H1 (cell line): ENCODE results near the gene PRR29. TPM values are rescaled to one million over a fixed set of nuclear protein-coding genes. Genes with fewer than 3 reads are reported as not detected.
A peak's percentile ranks its signal among the peaks of the same experiment; 100 is the strongest.

Source experiments
- CTCF ChIA-PET: fragments of 300-600 bp; sonication (Branson Sonifier 250); formaldehyde crosslinking; loops from one replicate; lab custom pipeline; 2021; ENCODE audit not compliant: partially characterized antibody; lab: Charles Lee
- POLR2A ChIA-PET: fragments of 300-600 bp; sonication (Branson Sonifier 250); formaldehyde crosslinking; loops from one replicate; lab custom pipeline; 2021; ENCODE audit warnings: inconsistent platforms; ENCODE audit not compliant: partially characterized antibody; lab: Charles Lee
- DNase-seq, 2 experiments: peaks; one replicate each; pipeline versions ENCODE4 v3.0.0 to v3.0.0-alpha.2; 2010 to 2022; ENCODE audit warnings: low spot score in 2 of 2, low read depth in 1 of 2, mixed read lengths in 1 of 2
- FAIRE-seq: peaks from 2 replicates; lab custom pipeline; 2011; peaks lifted over from hg19 to GRCh38; lab: Jason Lieb, UNC
- H2AFZ ChIP-seq: 2 replicates; pipeline ENCODE4 v1.8.1; 2012; ENCODE audit warnings: low read length, inconsistent platforms
- H2AK5ac ChIP-seq: 2 replicates; pipeline ENCODE4 v1.6.1; 2013; ENCODE audit warnings: low read depth, low read length
- H2BK120ac ChIP-seq: replicated peaks from 2 replicates; pipeline ENCODE3; 2013; ENCODE audit warnings: low read depth, low read length, inconsistent platforms
- H2BK12ac ChIP-seq: 2 replicates; pipeline ENCODE4 v1.6.1; 2013; ENCODE audit warnings: low read depth, low read length
- H2BK15ac ChIP-seq: 2 replicates; pipeline ENCODE4 v1.6.1; 2013; ENCODE audit warnings: low read length
- H2BK20ac ChIP-seq: 2 replicates; pipeline ENCODE4 v1.6.1; 2013; ENCODE audit warnings: low read length
- H2BK5ac ChIP-seq: 2 replicates; pipeline ENCODE4 v1.6.1; 2013; ENCODE audit warnings: low read depth, low read length
- H3K14ac ChIP-seq: 2 replicates; pipeline ENCODE4 v1.6.1; 2013; ENCODE audit warnings: inconsistent platforms; ENCODE audit not compliant: insufficient read length
- H3K18ac ChIP-seq: 2 replicates; pipeline ENCODE4 v1.6.1; 2013; ENCODE audit warnings: low read length; ENCODE audit errors: extremely low read depth
- H3K23ac ChIP-seq: 2 replicates; pipeline ENCODE4 v1.6.1; 2013; ENCODE audit warnings: inconsistent platforms; ENCODE audit not compliant: insufficient read length
- H3K23me2 ChIP-seq: 2 replicates; pipeline ENCODE4 v1.6.1; 2013; ENCODE audit warnings: low read depth, low read length
- H3K27ac ChIP-seq: 2 replicates; pipeline ENCODE4 v1.6.1; 2011; ENCODE audit warnings: low read depth, low read length, inconsistent platforms
- H3K27me3 ChIP-seq, 4 experiments: replicated peaks in 1 of 4; 1 replicate in 1 of 4; 2 replicates in 3 of 4; pipeline versions ENCODE4 v1.6.1 to v1.8.1; 2011 to 2013; ENCODE audit warnings: low read length in 3 of 4, mild to moderate bottlenecking in 3 of 4, inconsistent platforms in 2 of 4, mixed read lengths in 2 of 4, moderate library complexity in 1 of 4; ENCODE audit not compliant: control insufficient read depth in 3 of 4, insufficient read depth in 3 of 4; ENCODE audit errors: extremely low read depth in 1 of 4
- H3K36me3 ChIP-seq, 4 experiments: 2 replicates each; pipeline versions ENCODE4 v1.6.1 to v1.8.1; 2011 to 2013; ENCODE audit warnings: mild to moderate bottlenecking in 4 of 4, low read length in 3 of 4, moderate library complexity in 2 of 4, control low read depth in 1 of 4, inconsistent platforms in 1 of 4; ENCODE audit not compliant: insufficient read depth in 4 of 4, control insufficient read depth in 2 of 4
- H3K4ac ChIP-seq: replicated peaks from 2 replicates; pipeline ENCODE3; 2013; ENCODE audit warnings: low read length, low read depth, mixed read lengths, inconsistent platforms; ENCODE audit not compliant: insufficient read length
- H3K4me1 ChIP-seq, 4 experiments: replicated peaks in 1 of 4; 1 replicate in 1 of 4; 2 replicates in 3 of 4; pipeline versions ENCODE4 v1.6.1 to v1.8.1; 2011 to 2013; ENCODE audit warnings: low read length in 3 of 4, inconsistent platforms in 2 of 4, mixed read lengths in 1 of 4; ENCODE audit not compliant: insufficient read depth in 4 of 4, control insufficient read depth in 3 of 4
- H3K4me2 ChIP-seq, 2 experiments: 2 replicates each; pipeline versions ENCODE4 v1.6.1 to v1.8.1; 2011 to 2013; ENCODE audit warnings: low read depth in 2 of 2, low read length in 2 of 2, control low read depth in 1 of 2, inconsistent platforms in 1 of 2, mild to moderate bottlenecking in 1 of 2; ENCODE audit not compliant: insufficient read depth in 1 of 2
- H3K4me3 ChIP-seq, 4 experiments: fragments of 200-600, 300-600 bp in 1 of 4; sonication (generic), shearing (Covaris generic), sonication (Bioruptor Twin) in 1 of 4; 2 replicates each; pipeline versions ENCODE4 v1.5.1 to v1.8.1; 2011 to 2016; ENCODE audit warnings: low read length in 4 of 4, low read depth in 3 of 4, control low read depth in 2 of 4, inconsistent platforms in 2 of 4, mild to moderate bottlenecking in 2 of 4, mixed read lengths in 1 of 4, moderate library complexity in 1 of 4; ENCODE audit not compliant: insufficient read depth in 2 of 4; ENCODE audit errors: extremely low read depth in 1 of 4
- H3K56ac ChIP-seq: replicated peaks from 2 replicates; pipeline ENCODE3; 2013; ENCODE audit warnings: low read depth, mild to moderate bottlenecking, mixed read lengths, low read length, inconsistent platforms; ENCODE audit not compliant: insufficient read length
- H3K79me1 ChIP-seq: 2 replicates; pipeline ENCODE4 v1.6.1; 2013; ENCODE audit warnings: low read depth, low read length, control low read depth
- H3K79me2 ChIP-seq, 2 experiments: 2 replicates each; pipeline versions ENCODE4 v1.6.1 to v1.8.1; 2012 to 2013; ENCODE audit warnings: low read length in 2 of 2, mild to moderate bottlenecking in 2 of 2, inconsistent platforms in 1 of 2; ENCODE audit not compliant: insufficient read depth in 2 of 2, control insufficient read depth in 1 of 2
- H3K9ac ChIP-seq, 4 experiments: replicated peaks in 1 of 4; 1 replicate in 1 of 4; 2 replicates in 3 of 4; pipeline versions ENCODE4 v1.6.1 to v1.8.1; 2011 to 2013; ENCODE audit warnings: low read depth in 3 of 4, low read length in 3 of 4, control low read depth in 2 of 4, mild to moderate bottlenecking in 2 of 4, moderate library complexity in 2 of 4, inconsistent platforms in 1 of 4; ENCODE audit errors: extremely low read depth in 1 of 4
- H3K9me3 ChIP-seq, 2 experiments: 2 replicates each; pipeline versions ENCODE4 v1.6.1 to v1.8.1; 2012 to 2013; ENCODE audit warnings: mild to moderate bottlenecking in 2 of 2, moderate library complexity in 2 of 2, control low read depth in 1 of 2, inconsistent platforms in 1 of 2, low read depth in 1 of 2, low read length in 1 of 2, mixed read lengths in 1 of 2; ENCODE audit not compliant: insufficient read depth in 2 of 2
- H4K20me1 ChIP-seq, 2 experiments: replicated peaks in 1 of 2; 2 replicates each; pipeline versions ENCODE3 to v1.8.1; 2011 to 2013; ENCODE audit warnings: inconsistent platforms in 2 of 2, low read length in 2 of 2, mild to moderate bottlenecking in 1 of 2; ENCODE audit not compliant: insufficient read depth in 2 of 2, control insufficient read depth in 1 of 2
- H4K5ac ChIP-seq: 2 replicates; pipeline ENCODE4 v1.6.1; 2013; ENCODE audit warnings: low read length, low read depth, mixed read lengths, inconsistent platforms; ENCODE audit not compliant: insufficient read length
- H4K8ac ChIP-seq: 2 replicates; pipeline ENCODE4 v1.8.0; 2013; ENCODE audit warnings: mild to moderate bottlenecking, moderate library complexity, low read length, inconsistent platforms; ENCODE audit not compliant: insufficient read depth; ENCODE audit errors: extremely low read depth
- H4K91ac ChIP-seq: replicated peaks from 2 replicates; pipeline ENCODE3; 2013; ENCODE audit warnings: low read length, mixed read lengths, inconsistent platforms; ENCODE audit not compliant: insufficient read length
- ATF2 ChIP-seq: IDR thresholded peaks from 2 replicates; pipeline ENCODE4 v1.6.1; 2012; ENCODE audit warnings: low read length, inconsistent platforms
- EP300 ChIP-seq, 2 experiments: IDR thresholded peaks; 1 replicate in 1 of 2; 2 replicates in 1 of 2; pipeline ENCODE4 v1.6.1; 2011 to 2012; ENCODE audit warnings: low read depth in 2 of 2, low read length in 2 of 2, mild to moderate bottlenecking in 2 of 2, borderline replicate concordance in 1 of 2, inconsistent platforms in 1 of 2, moderate library complexity in 1 of 2
- HDAC2 ChIP-seq, 2 experiments: fragments of 300-600 bp in 1 of 2; sonication (generic) in 1 of 2; IDR thresholded peaks; 2 replicates each; pipeline ENCODE4 v1.6.1; 2011 to 2012; ENCODE audit warnings: low read depth in 2 of 2, low read length in 2 of 2, mild to moderate bottlenecking in 2 of 2, moderate library complexity in 2 of 2, borderline replicate concordance in 1 of 2, inconsistent platforms in 1 of 2
- JUN ChIP-seq: IDR thresholded peaks from 2 replicates; pipeline ENCODE4 v1.6.1; 2011; ENCODE audit warnings: low read depth, mild to moderate bottlenecking, improper control_type of control experiment, low read length
- KDM5A ChIP-seq: fragments of 200-600 bp; IDR thresholded peaks from 2 replicates; pipeline ENCODE4 v1.7.1; 2012; ENCODE audit warnings: mild to moderate bottlenecking, low read length, inconsistent platforms, mixed read lengths
- NRF1 ChIP-seq: IDR thresholded peaks from 2 replicates; pipeline ENCODE4 v1.6.1; 2011; ENCODE audit warnings: mild to moderate bottlenecking, low read depth, low read length, improper control_type of control experiment
- RAD21 ChIP-seq, 2 experiments: IDR thresholded peaks in 1 of 2; conservative IDR thresholded peaks in 1 of 2; 2 replicates each; pipeline ENCODE4 v1.6.1; 2011; ENCODE audit warnings: low read depth in 2 of 2, low read length in 2 of 2, improper control_type of control experiment in 1 of 2, inconsistent platforms in 1 of 2, mild to moderate bottlenecking in 1 of 2, moderate library complexity in 1 of 2
- RBBP5 ChIP-seq: IDR thresholded peaks from 2 replicates; pipeline ENCODE4 v1.7.1; 2012; ENCODE audit warnings: low read depth, mild to moderate bottlenecking, inconsistent platforms, low read length, moderate library complexity, borderline replicate concordance
- SRF ChIP-seq: IDR thresholded peaks from 2 replicates; pipeline ENCODE4 v1.6.1; 2011; ENCODE audit warnings: mild to moderate bottlenecking, low read depth, low read length, moderate library complexity
- WGBS, 2 experiments: shearing (Covaris generic) in 1 of 2; methylation state at CpG; one replicate each; pipeline versions ENCODE4 v1.1.6 to v1.1.7; 2013 to 2015; ENCODE audit warnings: low lambda C conversion rate in 2 of 2, mixed read lengths in 2 of 2, inconsistent platforms in 1 of 2, low coverage in 1 of 2, missing lambda C conversion rate in 1 of 2; ENCODE audit not compliant: insufficient replicate concordance in 2 of 2, insufficient coverage in 1 of 2, insufficient read length in 1 of 2; ENCODE audit errors: extremely low coverage in 1 of 2, missing lambda C conversion rate in 1 of 2; 5-methylcytosine and 5-hydroxymethylcytosine counted together
- polyA plus RNA-seq, 7 experiments: library from polyadenylated mRNA; depleted of rRNA in 3 of 7; stranded (reverse) in 5 of 7; unstranded in 2 of 7; fragments of >200 nt in 5 of 7; fragments of 200-250 nt in 2 of 7; gene quantifications; 1 replicate in 5 of 7; 2 replicates in 1 of 7; 4 replicates in 1 of 7; pipeline versions ENCODE4 v1.2.1 to v1.2.3, GENCODE V29; 2011 to 2013; ENCODE audit warnings: missing spikeins in 2 of 7, mixed read lengths in 2 of 7
- total RNA-seq: library from RNA; stranded (reverse); fragmentation: NEBNext Ultra II Directional; extraction: Animal tissue kit (Norgen Biotek cat#: 25700); gene quantifications from 2 replicates; pipeline ENCODE4 v1.2.1, GENCODE V29; 2021

Gene PRR29
- total and polyA plus RNA-seq, 2 of the 8 experiments (the other 6 are each of a cell fraction or from before 2014, with no cell fraction given): 0.67 to 0.83 TPM

- no peak overlapping the region for H3K27ac ChIP-seq
- H3K14ac ChIP-seq: no peak overlapping the region
- 0 out of 2 replicates have a peak overlapping the region, but pooled peaks have one; percentile 9 for H2BK12ac ChIP-seq
- no peak overlapping the region for H3K18ac ChIP-seq
- no peak overlapping the region for H2AK5ac ChIP-seq
- no peak overlapping the region for H2BK15ac ChIP-seq
- FAIRE-seq: no peak
- H3K23me2 ChIP-seq: no peaks in the 10 kb centered on the region
- H4K8ac ChIP-seq: no peak overlapping the region
- H2BK5ac ChIP-seq: no peak overlapping the region
- H3K79me2 ChIP-seq: no peaks in the 10 kb centered on the region
- peaks cover 0 to 4% (median 1%) of the 10 kb centered on the region in 4 experiments; a peak in 3 of 7 replicates for H3K27me3 ChIP-seq
- no peak overlapping the region for H3K9ac ChIP-seq
- H3K4me2 ChIP-seq: no peak overlapping the region
- no peak overlapping the region for H4K91ac ChIP-seq
- no peak overlapping the region for H2AFZ ChIP-seq
- no peaks in the 10 kb centered on the region for H3K36me3 ChIP-seq
- ChIA-PET CTCF (interaction anchor here (0.7 to 11.6 kb wide), 26 partner anchors 7 to 395 kb away, joined by 3 to 202 read pairs (median 10); partner anchors contain the start of genes CSHL1, ERN1, GH1 and PRR29), POLR2A (no interaction called here)
- no peak overlapping the region for H2BK20ac ChIP-seq
- no peaks in the 10 kb centered on the region for H3K79me1 ChIP-seq
- H3K4me1 ChIP-seq: peaks cover 0 to 5% (median 3%) of the 10 kb centered on the region in 4 experiments; a peak in 6 of 7 replicates
- 90% methylated on average over 8 of the region's 8 CpGs; no CpG with 5 or more reads in 1 of the 2 experiments for WGBS, 2 experiments
- H3K4ac ChIP-seq: no peak overlapping the region
- no peak overlapping the region for H3K4me3 ChIP-seq
- H4K5ac ChIP-seq: no peak overlapping the region
- no peak overlapping the region for H3K23ac ChIP-seq
- no peaks in the 10 kb centered on the region for H4K20me1 ChIP-seq
- no peak overlapping the region for H3K56ac ChIP-seq
- TF ChIP-seq RBBP5: no peak
- no peak for TF ChIP-seq KDM5A
- no peak for TF ChIP-seq RAD21 (IDR thresholded peaks at IDR 0.05 in 1 of 2, conservative IDR thresholded peaks at IDR 0.05 in 1 of 2; ENCODE audit: low read depth in 2 of 2, low read length in 2 of 2)
- TF ChIP-seq ATF2: no peak
- no peak for TF ChIP-seq EP300 (IDR thresholded peaks at IDR 0.05; ENCODE audit: borderline replicate concordance in 1 of 2, low read depth in 2 of 2, low read length in 2 of 2)
- TF ChIP-seq NRF1: no peak
- no peak for TF ChIP-seq JUN
- TF ChIP-seq HDAC2 (IDR thresholded peaks at IDR 0.05; ENCODE audit: borderline replicate concordance in 1 of 2, low read depth in 2 of 2, low read length in 2 of 2): no peak
- no peak for TF ChIP-seq SRF
- H2BK120ac ChIP-seq: no peak overlapping the region
- no peak for DNase-seq
- H3K9me3 ChIP-seq: no peaks in the 10 kb centered on the region
These were observed 26.1 kb downstream of the PRR29 start for GRCh38 chr17:64024215-64024654.
